ENCODE results near the gene LRRC38.

DNA sequence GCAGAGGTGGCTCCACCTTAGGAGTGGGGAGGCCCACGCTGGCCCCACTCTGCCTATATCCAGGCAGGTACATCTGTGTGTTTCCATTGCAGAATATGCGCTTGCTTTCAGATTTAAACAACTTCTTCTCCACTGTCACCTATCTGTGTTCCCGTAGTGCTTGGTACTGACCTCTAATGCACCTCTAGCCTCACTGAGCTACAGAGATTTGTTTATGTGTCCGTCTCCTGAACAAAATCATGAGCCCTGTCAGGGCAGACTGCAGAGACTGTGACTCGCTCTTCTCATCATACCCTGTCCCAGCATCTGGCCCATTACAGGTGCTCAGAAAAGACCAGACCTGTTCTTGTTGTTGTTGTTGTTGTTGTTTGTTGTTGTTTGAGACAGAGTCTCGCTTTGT lies 14.5 kb upstream of the LRRC38 start:
- TF ChIP-seq CTCF (IDR thresholded peaks at IDR 0.05) (no peak), POLR2A (IDR thresholded peaks at IDR 0.05) (no peak)

All from adrenal gland (tissue), 5 donors.